IMR-90 (cell line): ENCODE results near the gene MTPN. TPM values are rescaled to one million over a fixed set of nuclear protein-coding genes. Genes with fewer than 3 reads are reported as not detected.

Source experiments
- ATAC-seq: fragments of 200-7000 bp; cut with Tn5 transposase; 2 replicates; pipeline ENCODE4 v1.9.1; 2020; ENCODE audit warnings: low read depth, mild to moderate bottlenecking, moderate library complexity
- BruUV-seq: library from RNA; stranded (reverse); fragments of 400-500 nt; replicated peaks from 2 replicates; lab custom pipeline; 2021; lab: Mats Ljungman, UMichigan
- CTCF ChIA-PET: fragments of 300-600 bp; formaldehyde crosslinking; extraction: SDS; loops from one replicate; lab custom pipeline; 2021; ENCODE audit warnings: antibody characterized with exemption; lab: Yijun Ruan, JAX
- POLR2A ChIA-PET: fragments of 300-600 bp; sonication (Branson Sonifier 250); formaldehyde crosslinking; loops from one replicate; lab custom pipeline; 2022; ENCODE audit warnings: antibody characterized with exemption; ENCODE audit not compliant: unreplicated experiment; lab: Charles Lee
- DNase-seq: peaks from one replicate; pipeline ENCODE4 v3.0.0; 2013
- H2AFZ ChIP-seq: replicated peaks from 2 replicates; pipeline ENCODE3; 2013; ENCODE audit warnings: low read length, mild to moderate bottlenecking; ENCODE audit not compliant: poor library complexity
- H2AK5ac ChIP-seq: 2 replicates; pipeline ENCODE4 v1.6.1; 2013; ENCODE audit warnings: low read depth, low read length, inconsistent platforms
- H2AK9ac ChIP-seq: replicated peaks from 2 replicates; pipeline ENCODE3; 2013; ENCODE audit warnings: mild to moderate bottlenecking, low read depth, low read length, moderate library complexity; ENCODE audit not compliant: poor library complexity
- H2BK120ac ChIP-seq: 2 replicates; pipeline ENCODE4 v1.6.1; 2013; ENCODE audit warnings: low read depth, low read length, inconsistent platforms
- H2BK15ac ChIP-seq: 3 replicates; pipeline ENCODE4 v1.6.1; 2013; ENCODE audit warnings: low read depth, low read length, inconsistent platforms
- H2BK20ac ChIP-seq: 2 replicates; pipeline ENCODE4 v1.6.1; 2013; ENCODE audit warnings: low read depth, mild to moderate bottlenecking, inconsistent platforms, low read length, moderate library complexity
- H2BK5ac ChIP-seq: 2 replicates; pipeline ENCODE4 v1.6.1; 2013; ENCODE audit warnings: mild to moderate bottlenecking, low read depth, low read length, inconsistent platforms; ENCODE audit not compliant: poor library complexity, severe bottlenecking
- H3K14ac ChIP-seq: replicated peaks from 2 replicates; pipeline ENCODE4 v1.6.1; 2013; ENCODE audit warnings: low read depth, low read length, inconsistent platforms
- H3K18ac ChIP-seq: 2 replicates; pipeline ENCODE4 v1.6.1; 2013; ENCODE audit warnings: low read depth, low read length, control low read depth
- H3K23ac ChIP-seq: 2 replicates; pipeline ENCODE4 v1.6.1; 2013; ENCODE audit warnings: low read depth, low read length, inconsistent platforms
- H3K27ac ChIP-seq: 2 replicates; pipeline ENCODE4 v1.5.1; 2013; ENCODE audit warnings: mild to moderate bottlenecking, control low read depth, low read length; ENCODE audit not compliant: insufficient read depth
- H3K27me3 ChIP-seq: 2 replicates; pipeline ENCODE4 v1.6.1; 2013; ENCODE audit warnings: low read length; ENCODE audit not compliant: control insufficient read depth, insufficient read depth
- H3K36me3 ChIP-seq: 2 replicates; pipeline ENCODE4 v1.6.1; 2013; ENCODE audit warnings: low read length, mixed read lengths; ENCODE audit not compliant: control insufficient read depth, insufficient read depth
- H3K4ac ChIP-seq: 2 replicates; pipeline ENCODE4 v1.6.1; 2013; ENCODE audit warnings: low read depth, low read length, inconsistent platforms
- H3K4me1 ChIP-seq: 2 replicates; pipeline ENCODE4 v1.6.1; 2013; ENCODE audit warnings: low read length, mixed read lengths; ENCODE audit not compliant: control insufficient read depth, insufficient read depth
- H3K4me2 ChIP-seq: 2 replicates; pipeline ENCODE4 v1.6.1; 2013; ENCODE audit warnings: low read depth, mild to moderate bottlenecking, control low read depth, low read length, moderate library complexity
- H3K4me3 ChIP-seq: 2 replicates; pipeline ENCODE4 v1.5.1; 2013; ENCODE audit warnings: low read depth, mild to moderate bottlenecking, control low read depth, low read length, moderate library complexity; ENCODE audit not compliant: insufficient read depth
- H3K56ac ChIP-seq: 2 replicates; pipeline ENCODE4 v1.6.1; 2013; ENCODE audit warnings: low read length, inconsistent platforms; ENCODE audit not compliant: insufficient read depth; ENCODE audit errors: extremely low read depth
- H3K79me1 ChIP-seq, 2 experiments: 2 replicates each; pipeline ENCODE4 v1.6.1; 2013; ENCODE audit warnings: low read length in 2 of 2, inconsistent platforms in 1 of 2, low read depth in 1 of 2
- H3K9ac ChIP-seq: 2 replicates; pipeline ENCODE4 v1.6.1; 2013; ENCODE audit warnings: low read depth, low read length, control low read depth
- H3K9me1 ChIP-seq: 2 replicates; pipeline ENCODE4 v1.6.1; 2013; ENCODE audit warnings: low read length, inconsistent platforms; ENCODE audit not compliant: insufficient read depth
- H3K9me3 ChIP-seq: 2 replicates; pipeline ENCODE4 v1.6.1; 2013; ENCODE audit warnings: low read length; ENCODE audit not compliant: control insufficient read depth, insufficient read depth
- H4K20me1 ChIP-seq: 2 replicates; pipeline ENCODE4 v1.6.1; 2013; ENCODE audit warnings: low read length, inconsistent platforms; ENCODE audit not compliant: insufficient read depth
- H4K5ac ChIP-seq: 2 replicates; pipeline ENCODE4 v1.6.1; 2013; ENCODE audit warnings: mild to moderate bottlenecking, low read depth, low read length, control low read depth
- H4K8ac ChIP-seq, 2 experiments: 2 replicates each; pipeline ENCODE4 v1.6.1; 2013; ENCODE audit warnings: low read depth in 2 of 2, low read length in 2 of 2, control low read depth in 1 of 2, inconsistent platforms in 1 of 2
- H4K91ac ChIP-seq: 2 replicates; pipeline ENCODE4 v1.6.1; 2013; ENCODE audit warnings: low read depth, low read length, inconsistent platforms; ENCODE audit not compliant: insufficient read depth
- BHLHE40 ChIP-seq: fragments of 150-350 bp; IDR thresholded peaks from 2 replicates; pipeline ENCODE4 v1.6.1; 2016; ENCODE audit warnings: mild to moderate bottlenecking, low read depth, low read length
- CEBPB ChIP-seq: IDR thresholded peaks from 2 replicates; pipeline ENCODE4 v1.6.1; 2012; ENCODE audit warnings: low read depth, low read length, improper control_type of control experiment
- ELK1 ChIP-seq: fragments of 150-350 bp; IDR thresholded peaks from 2 replicates; pipeline ENCODE4 v1.6.1; 2016; ENCODE audit warnings: low read depth, mild to moderate bottlenecking, low read length, moderate library complexity, borderline replicate concordance
- MAFK ChIP-seq: IDR thresholded peaks from 2 replicates; pipeline ENCODE4 v1.6.1; 2012; ENCODE audit warnings: low read depth, low read length, improper control_type of control experiment
- MXI1 ChIP-seq: IDR thresholded peaks from 2 replicates; pipeline ENCODE4 v1.6.1; 2012; ENCODE audit warnings: low read depth, mild to moderate bottlenecking, low read length, moderate library complexity, borderline replicate concordance
- POLR2A ChIP-seq: IDR thresholded peaks from 2 replicates; pipeline ENCODE4 v1.6.1; 2012; ENCODE audit warnings: mild to moderate bottlenecking, low read depth, low read length
- RAD21 ChIP-seq: IDR thresholded peaks from 2 replicates; pipeline ENCODE4 v1.6.1; 2012; ENCODE audit warnings: low read length, improper control_type of control experiment
- RCOR1 ChIP-seq: IDR thresholded peaks from 2 replicates; pipeline ENCODE4 v1.6.1; 2012; ENCODE audit warnings: mild to moderate bottlenecking, low read length, improper control_type of control experiment; ENCODE audit not compliant: insufficient replicate concordance
- RFX5 ChIP-seq: IDR thresholded peaks from 2 replicates; pipeline ENCODE4 v1.8.0; 2012; ENCODE audit warnings: low read depth, mild to moderate bottlenecking, low read length, moderate library complexity
- dilution Hi-C: fragments of 300-500 bp; cut with HindIII; formaldehyde crosslinking; loops from one replicate; pipeline ENCODE4 v1.14.3; 2018; ENCODE audit warnings: low sequenced_read_pairs; ENCODE audit not compliant: unreplicated experiment
- in situ Hi-C: fragments of 300-500 bp; cut with MboI; formaldehyde crosslinking; loops from 3 replicates; pipeline ENCODE4 v1.14.3; 2019; ENCODE audit warnings: low sequenced_read_pairs, inconsistent platforms, mixed read lengths
- intact Hi-C: fragments of 100-400 bp; cut with micrococcal nuclease; formaldehyde crosslinking; loops from 2 replicates; pipeline ENCODE4 v1.10.0; 2022
- polyA plus RNA-seq, 3 experiments: library from polyadenylated mRNA; depleted of rRNA; stranded (reverse); fragments of >200 nt; gene quantifications; 2 replicates each; pipeline ENCODE4 v1.2.3, GENCODE V29; 2012; ENCODE audit warnings: low replicate concordance in 1 of 3
- total RNA-seq: library from RNA; depleted of rRNA; stranded (reverse); fragments of >200 nt; gene quantifications from 2 replicates; pipeline ENCODE4 v1.2.3, GENCODE V29; 2012
- TF ChIP-seq, protein P1 (sequence below): conservative IDR thresholded peaks from 2 replicates; pipeline ENCODE4 v1.5.1; 2012; ENCODE audit warnings: mild to moderate bottlenecking, low read depth, low read length, improper control_type of control experiment
- TF ChIP-seq, protein P2 (sequence below): fragments of 150-350 bp; IDR thresholded peaks from 2 replicates; pipeline ENCODE4 v1.6.1; 2017; ENCODE audit warnings: mild to moderate bottlenecking, antibody characterized with exemption, low read length, low read depth

Gene MTPN
- total and polyA plus RNA-seq, 2 of the 4 experiments (the other 2 are of a cell fraction) = 58.8 to 94.4 TPM

GRCh38 chr7:135998081-135998480 lies 20.9 kb upstream of the MTPN start:
- intact Hi-C loops (loop anchor here (5.0 kb wide), 1 partner anchor 49 kb away; no protein-coding TSS in a partner anchor), in situ Hi-C loops (no loop called here), dilution Hi-C loops (no loop called here)
- Histone ChIP-seq H4K91ac (no peak overlapping the region), H3K36me3 (no peaks in the 10 kb centered on the region), H2BK20ac (no peak overlapping the region), H2BK5ac (no peak overlapping the region), H4K20me1 (no peaks in the 10 kb centered on the region), H3K27ac (no peak overlapping the region), H3K18ac (no peak overlapping the region), H3K14ac (no peak overlapping the region), H4K8ac (no peak overlapping the region), H3K9me3 (peaks cover 3% of the 10 kb centered on the region; the same call in 1 of the 2 replicates), H3K27me3 (no peaks in the 10 kb centered on the region), H3K4me2 (no peak overlapping the region), H2AFZ (no peak overlapping the region), H2BK120ac (no peak overlapping the region), H2AK5ac (no peak overlapping the region), H3K9me1 (no peaks in the 10 kb centered on the region), H3K4ac (no peak overlapping the region), H3K79me1 (no peaks in the 10 kb centered on the region), H3K56ac (no peak overlapping the region), H2AK9ac (no peak overlapping the region), H4K5ac (no peak overlapping the region), H2BK15ac (no peak overlapping the region), H3K9ac (no peak overlapping the region), H3K4me3 (no peak overlapping the region), H3K23ac (no peak overlapping the region), H3K4me1 (no peaks in the 10 kb centered on the region)
- DNase-seq (no peak), ATAC-seq (no peak)
- TF ChIP-seq, protein P1, sequence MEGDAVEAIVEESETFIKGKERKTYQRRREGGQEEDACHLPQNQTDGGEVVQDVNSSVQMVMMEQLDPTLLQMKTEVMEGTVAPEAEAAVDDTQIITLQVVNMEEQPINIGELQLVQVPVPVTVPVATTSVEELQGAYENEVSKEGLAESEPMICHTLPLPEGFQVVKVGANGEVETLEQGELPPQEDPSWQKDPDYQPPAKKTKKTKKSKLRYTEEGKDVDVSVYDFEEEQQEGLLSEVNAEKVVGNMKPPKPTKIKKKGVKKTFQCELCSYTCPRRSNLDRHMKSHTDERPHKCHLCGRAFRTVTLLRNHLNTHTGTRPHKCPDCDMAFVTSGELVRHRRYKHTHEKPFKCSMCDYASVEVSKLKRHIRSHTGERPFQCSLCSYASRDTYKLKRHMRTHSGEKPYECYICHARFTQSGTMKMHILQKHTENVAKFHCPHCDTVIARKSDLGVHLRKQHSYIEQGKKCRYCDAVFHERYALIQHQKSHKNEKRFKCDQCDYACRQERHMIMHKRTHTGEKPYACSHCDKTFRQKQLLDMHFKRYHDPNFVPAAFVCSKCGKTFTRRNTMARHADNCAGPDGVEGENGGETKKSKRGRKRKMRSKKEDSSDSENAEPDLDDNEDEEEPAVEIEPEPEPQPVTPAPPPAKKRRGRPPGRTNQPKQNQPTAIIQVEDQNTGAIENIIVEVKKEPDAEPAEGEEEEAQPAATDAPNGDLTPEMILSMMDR = no peak
- TF ChIP-seq MXI1 = no peak
- TF ChIP-seq POLR2A = no peak
- no peak for TF ChIP-seq ELK1
- TF ChIP-seq RCOR1 = no peak
- TF ChIP-seq RFX5 = no peak
- TF ChIP-seq MAFK = no peak
- TF ChIP-seq RAD21 = no peak
- TF ChIP-seq BHLHE40 = no peak
- TF ChIP-seq, protein P2, sequence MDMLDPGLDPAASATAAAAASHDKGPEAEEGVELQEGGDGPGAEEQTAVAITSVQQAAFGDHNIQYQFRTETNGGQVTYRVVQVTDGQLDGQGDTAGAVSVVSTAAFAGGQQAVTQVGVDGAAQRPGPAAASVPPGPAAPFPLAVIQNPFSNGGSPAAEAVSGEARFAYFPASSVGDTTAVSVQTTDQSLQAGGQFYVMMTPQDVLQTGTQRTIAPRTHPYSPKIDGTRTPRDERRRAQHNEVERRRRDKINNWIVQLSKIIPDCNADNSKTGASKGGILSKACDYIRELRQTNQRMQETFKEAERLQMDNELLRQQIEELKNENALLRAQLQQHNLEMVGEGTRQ = no peak
- no peak for TF ChIP-seq CEBPB
- POLR2A ChIA-PET = no interaction called here
- CTCF ChIA-PET = no interaction called here
- BruUV-seq = no TSS peak
